ENCODE results near the gene TMEM87B. TPM values are rescaled to one million over a fixed set of nuclear protein-coding genes. Genes with fewer than 3 reads are reported as not detected.

The TMEM87B gene
- total RNA-seq, 1 experiment from 2014 or later = 10.6 TPM

DNA sequence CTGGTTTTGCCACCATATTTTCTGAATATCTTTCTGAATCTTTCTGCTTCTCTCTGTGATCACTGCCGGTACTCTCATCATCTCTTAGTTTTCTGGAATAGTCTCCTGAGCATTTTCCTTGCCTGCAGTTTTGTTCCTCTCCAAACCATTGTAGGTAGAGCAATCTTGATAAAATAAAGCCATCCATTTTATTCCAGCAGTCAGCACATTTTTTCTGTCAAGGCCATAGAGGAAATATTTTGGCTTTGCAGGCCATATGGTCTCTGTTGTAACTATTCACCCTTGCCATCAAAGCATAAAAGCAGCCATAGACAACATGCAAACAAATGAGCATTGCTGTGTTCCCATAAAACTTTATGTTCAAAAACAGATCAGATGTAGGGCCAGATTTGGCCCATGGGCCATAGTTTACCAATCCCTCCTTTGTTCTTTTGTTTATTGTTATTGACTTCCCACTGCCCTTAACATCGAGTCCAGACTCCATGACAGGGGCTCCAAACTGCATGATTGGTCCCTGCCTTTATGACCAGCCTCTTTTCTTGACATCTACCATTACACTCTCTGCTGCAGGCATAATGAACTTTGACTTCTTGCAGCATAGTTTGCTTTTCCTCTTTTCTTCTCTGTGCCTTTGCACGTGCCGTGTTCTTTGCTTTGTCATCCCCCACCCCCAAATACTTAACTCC lies 29.8 kb downstream of the TMEM87B start:
- DNase-seq (ENCODE audit: low spot score) = no peak
- Mint-ChIP-seq H3K27ac (no peak overlapping the region), H3K9me3 (no peaks in the 10 kb centered on the region; the same call in 1 of the 2 replicates), H3K36me3 (peaks cover 17% of the 10 kb centered on the region), H3K4me3 (no peak overlapping the region), H3K27me3 (ENCODE audit: low read depth) (no peaks in the 10 kb centered on the region), H3K4me1 (no peaks in the 10 kb centered on the region)
- ChIA-PET CTCF (no interaction called here), POLR2A (no interaction called here)
- TF ChIP-seq FOXK1 (CRISPR knock-in tag; IDR thresholded peaks at IDR 0.05) (no peak), JAZF1 (CRISPR knock-in tag; IDR thresholded peaks at IDR 0.05) (no peak)
- no peak for ATAC-seq

DNA sequence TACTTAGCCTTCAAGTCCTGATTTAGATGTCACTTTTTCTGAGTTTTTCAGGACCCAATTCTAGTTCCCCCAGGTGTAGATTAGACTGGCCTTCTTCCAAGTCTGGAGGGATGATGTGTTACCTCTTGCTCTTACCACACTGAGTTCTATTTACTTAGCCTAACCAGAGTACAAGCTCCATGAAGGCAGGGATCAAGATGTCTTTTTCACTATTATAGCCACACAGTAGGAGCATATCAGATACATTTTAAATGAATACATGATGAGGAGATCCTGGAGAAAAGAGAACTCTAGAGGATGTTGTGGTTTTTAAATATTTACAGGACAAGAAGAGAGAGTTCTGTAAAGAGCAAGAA lies 30.3 kb downstream of the TMEM87B start:
- Mint-ChIP-seq H3K27me3 (ENCODE audit: low read depth) (no peaks in the 10 kb centered on the region), H3K4me3 (no peak overlapping the region), H3K36me3 (peaks cover 20% of the 10 kb centered on the region), H3K27ac (no peak overlapping the region), H3K9me3 (no peaks in the 10 kb centered on the region; the same call in 1 of the 2 replicates), H3K4me1 (no peaks in the 10 kb centered on the region)
- DNase-seq (ENCODE audit: low spot score) (no peak), ATAC-seq (no peak)
- CTCF ChIA-PET = no interaction called here
- POLR2A ChIA-PET = no interaction called here
- TF ChIP-seq, protein P1, sequence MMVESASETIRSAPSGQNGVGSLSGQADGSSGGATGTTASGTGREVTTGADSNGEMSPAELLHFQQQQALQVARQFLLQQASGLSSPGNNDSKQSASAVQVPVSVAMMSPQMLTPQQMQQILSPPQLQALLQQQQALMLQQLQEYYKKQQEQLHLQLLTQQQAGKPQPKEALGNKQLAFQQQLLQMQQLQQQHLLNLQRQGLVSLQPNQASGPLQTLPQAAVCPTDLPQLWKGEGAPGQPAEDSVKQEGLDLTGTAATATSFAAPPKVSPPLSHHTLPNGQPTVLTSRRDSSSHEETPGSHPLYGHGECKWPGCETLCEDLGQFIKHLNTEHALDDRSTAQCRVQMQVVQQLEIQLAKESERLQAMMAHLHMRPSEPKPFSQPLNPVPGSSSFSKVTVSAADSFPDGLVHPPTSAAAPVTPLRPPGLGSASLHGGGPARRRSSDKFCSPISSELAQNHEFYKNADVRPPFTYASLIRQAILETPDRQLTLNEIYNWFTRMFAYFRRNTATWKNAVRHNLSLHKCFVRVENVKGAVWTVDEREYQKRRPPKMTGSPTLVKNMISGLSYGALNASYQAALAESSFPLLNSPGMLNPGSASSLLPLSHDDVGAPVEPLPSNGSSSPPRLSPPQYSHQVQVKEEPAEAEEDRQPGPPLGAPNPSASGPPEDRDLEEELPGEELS (CRISPR knock-in tag; IDR thresholded peaks at IDR 0.05) = no peak
- TF ChIP-seq, protein P2, sequence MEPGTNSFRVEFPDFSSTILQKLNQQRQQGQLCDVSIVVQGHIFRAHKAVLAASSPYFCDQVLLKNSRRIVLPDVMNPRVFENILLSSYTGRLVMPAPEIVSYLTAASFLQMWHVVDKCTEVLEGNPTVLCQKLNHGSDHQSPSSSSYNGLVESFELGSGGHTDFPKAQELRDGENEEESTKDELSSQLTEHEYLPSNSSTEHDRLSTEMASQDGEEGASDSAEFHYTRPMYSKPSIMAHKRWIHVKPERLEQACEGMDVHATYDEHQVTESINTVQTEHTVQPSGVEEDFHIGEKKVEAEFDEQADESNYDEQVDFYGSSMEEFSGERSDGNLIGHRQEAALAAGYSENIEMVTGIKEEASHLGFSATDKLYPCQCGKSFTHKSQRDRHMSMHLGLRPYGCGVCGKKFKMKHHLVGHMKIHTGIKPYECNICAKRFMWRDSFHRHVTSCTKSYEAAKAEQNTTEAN (CRISPR knock-in tag; IDR thresholded peaks at IDR 0.05) = no peak
- TF ChIP-seq, protein P3, sequence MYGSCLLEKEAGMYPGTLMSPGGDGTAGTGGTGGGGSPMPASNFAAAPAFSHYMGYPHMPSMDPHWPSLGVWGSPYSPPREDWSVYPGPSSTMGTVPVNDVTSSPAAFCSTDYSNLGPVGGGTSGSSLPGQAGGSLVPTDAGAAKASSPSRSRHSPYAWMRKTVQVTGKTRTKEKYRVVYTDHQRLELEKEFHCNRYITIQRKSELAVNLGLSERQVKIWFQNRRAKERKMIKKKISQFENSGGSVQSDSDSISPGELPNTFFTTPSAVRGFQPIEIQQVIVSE (CRISPR knock-in tag; IDR thresholded peaks at IDR 0.05; ENCODE audit: borderline replicate concordance) = no peak
- TF ChIP-seq PRRX2 (CRISPR knock-in tag; IDR thresholded peaks at IDR 0.05) (no peak), ZNF423 (CRISPR knock-in tag; IDR thresholded peaks at IDR 0.05) (no peak), SMAD4 (CRISPR knock-in tag; IDR thresholded peaks at IDR 0.05) (no peak), NFYB (CRISPR knock-in tag; conservative IDR thresholded peaks at IDR 0.05; ENCODE audit: low read depth) (no peak), NR3C1 (CRISPR knock-in tag; conservative IDR thresholded peaks at IDR 0.05; ENCODE audit: low read depth) (no peak), GABPB1 (CRISPR knock-in tag; IDR thresholded peaks at IDR 0.05) (no peak), NFATC4 (CRISPR knock-in tag; IDR thresholded peaks at IDR 0.05) (no peak), TEAD4 (CRISPR knock-in tag; IDR thresholded peaks at IDR 0.05) (no peak), MXD4 (CRISPR knock-in tag; IDR thresholded peaks at IDR 0.05; ENCODE audit: borderline replicate concordance) (no peak), TEAD1 (CRISPR knock-in tag; IDR thresholded peaks at IDR 0.05) (no peak), ATF1 (CRISPR knock-in tag; IDR thresholded peaks at IDR 0.05) (no peak), FOXK1 (CRISPR knock-in tag; IDR thresholded peaks at IDR 0.05) (no peak)
- TF ChIP-seq, protein P4, sequence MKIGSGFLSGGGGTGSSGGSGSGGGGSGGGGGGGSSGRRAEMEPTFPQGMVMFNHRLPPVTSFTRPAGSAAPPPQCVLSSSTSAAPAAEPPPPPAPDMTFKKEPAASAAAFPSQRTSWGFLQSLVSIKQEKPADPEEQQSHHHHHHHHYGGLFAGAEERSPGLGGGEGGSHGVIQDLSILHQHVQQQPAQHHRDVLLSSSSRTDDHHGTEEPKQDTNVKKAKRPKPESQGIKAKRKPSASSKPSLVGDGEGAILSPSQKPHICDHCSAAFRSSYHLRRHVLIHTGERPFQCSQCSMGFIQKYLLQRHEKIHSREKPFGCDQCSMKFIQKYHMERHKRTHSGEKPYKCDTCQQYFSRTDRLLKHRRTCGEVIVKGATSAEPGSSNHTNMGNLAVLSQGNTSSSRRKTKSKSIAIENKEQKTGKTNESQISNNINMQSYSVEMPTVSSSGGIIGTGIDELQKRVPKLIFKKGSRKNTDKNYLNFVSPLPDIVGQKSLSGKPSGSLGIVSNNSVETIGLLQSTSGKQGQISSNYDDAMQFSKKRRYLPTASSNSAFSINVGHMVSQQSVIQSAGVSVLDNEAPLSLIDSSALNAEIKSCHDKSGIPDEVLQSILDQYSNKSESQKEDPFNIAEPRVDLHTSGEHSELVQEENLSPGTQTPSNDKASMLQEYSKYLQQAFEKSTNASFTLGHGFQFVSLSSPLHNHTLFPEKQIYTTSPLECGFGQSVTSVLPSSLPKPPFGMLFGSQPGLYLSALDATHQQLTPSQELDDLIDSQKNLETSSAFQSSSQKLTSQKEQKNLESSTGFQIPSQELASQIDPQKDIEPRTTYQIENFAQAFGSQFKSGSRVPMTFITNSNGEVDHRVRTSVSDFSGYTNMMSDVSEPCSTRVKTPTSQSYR (CRISPR knock-in tag; IDR thresholded peaks at IDR 0.05) = no peak
- TF ChIP-seq, protein P5, sequence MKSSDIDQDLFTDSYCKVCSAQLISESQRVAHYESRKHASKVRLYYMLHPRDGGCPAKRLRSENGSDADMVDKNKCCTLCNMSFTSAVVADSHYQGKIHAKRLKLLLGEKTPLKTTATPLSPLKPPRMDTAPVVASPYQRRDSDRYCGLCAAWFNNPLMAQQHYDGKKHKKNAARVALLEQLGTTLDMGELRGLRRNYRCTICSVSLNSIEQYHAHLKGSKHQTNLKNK (CRISPR knock-in tag; IDR thresholded peaks at IDR 0.05) = no peak
- TF ChIP-seq, protein P6, sequence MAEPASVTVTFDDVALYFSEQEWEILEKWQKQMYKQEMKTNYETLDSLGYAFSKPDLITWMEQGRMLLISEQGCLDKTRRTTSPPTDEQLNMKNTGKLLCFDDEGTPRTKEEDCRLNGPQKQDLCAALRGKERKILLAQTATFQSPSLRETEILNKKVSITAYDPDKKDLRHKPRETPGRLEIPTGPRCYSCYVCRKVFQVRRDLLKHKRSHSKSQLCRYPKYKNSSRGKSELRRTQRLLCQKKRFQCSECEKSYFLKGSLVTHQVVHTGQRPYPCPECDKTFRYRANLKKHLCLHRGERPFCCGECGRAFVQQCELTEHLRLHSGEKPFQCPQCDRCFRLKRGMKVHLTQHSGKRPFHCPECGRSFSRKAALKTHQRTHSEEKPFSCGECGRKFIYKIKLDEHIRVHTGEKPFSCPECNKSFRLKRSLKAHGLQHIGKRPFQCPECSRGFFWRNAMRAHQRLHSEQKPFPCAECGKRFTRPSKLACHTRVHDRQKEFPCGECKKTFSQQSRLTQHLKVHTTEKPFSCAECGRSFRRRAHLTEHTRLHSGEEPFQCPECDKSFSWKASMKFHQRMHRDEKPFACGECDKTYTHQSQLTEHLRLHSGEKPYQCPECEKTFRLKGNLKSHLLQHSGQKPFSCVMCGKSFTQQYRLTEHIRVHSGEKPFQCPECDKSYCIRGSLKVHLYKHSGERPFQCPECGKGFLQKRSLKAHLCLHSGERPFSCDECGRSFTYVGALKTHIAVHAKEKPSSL (CRISPR knock-in tag; conservative IDR thresholded peaks at IDR 0.05) = no peak
